Liver (tissue), 9 donors: ENCODE data around the gene PRKN. TPM values are rescaled to one million over a fixed set of nuclear protein-coding genes. Genes with fewer than 3 reads are reported as not detected.

Experiments used
- DNase-seq: peaks from one replicate; pipeline ENCODE4 v3.0.0-alpha.2; 2017; ENCODE audit warnings: low spot score
- H3K27ac ChIP-seq, 2 donors: one replicate each; pipeline ENCODE4 v1.7.0; 2013; ENCODE audit warnings: inconsistent platforms in 2 of 2, low read length in 2 of 2, control low read depth in 1 of 2, low read depth in 1 of 2, mild to moderate bottlenecking in 1 of 2
- H3K27me3 ChIP-seq, 4 donors: one replicate each; pipeline versions ENCODE4 v1.6.1 to v1.7.0; 2013; ENCODE audit warnings: low read length in 3 of 4, inconsistent platforms in 1 of 4, mild to moderate bottlenecking in 1 of 4, moderate library complexity in 1 of 4; ENCODE audit not compliant: control insufficient read depth in 4 of 4, insufficient read depth in 4 of 4
- H3K36me3 ChIP-seq, 4 donors: one replicate each; pipeline versions ENCODE4 v1.6.1 to v1.7.0; 2013; ENCODE audit warnings: low read length in 3 of 4, mild to moderate bottlenecking in 3 of 4, low read depth in 1 of 4, moderate library complexity in 1 of 4; ENCODE audit not compliant: control insufficient read depth in 4 of 4, insufficient read depth in 3 of 4
- H3K4me1 ChIP-seq, 4 donors: one replicate each; pipeline versions ENCODE4 v1.6.1 to v1.7.0; 2013; ENCODE audit warnings: low read length in 3 of 4, mild to moderate bottlenecking in 3 of 4, moderate library complexity in 1 of 4; ENCODE audit not compliant: control insufficient read depth in 4 of 4, insufficient read depth in 4 of 4
- H3K4me3 ChIP-seq, 3 donors: one replicate each; pipeline versions ENCODE4 v1.6.1 to v1.7.0; 2013; ENCODE audit warnings: low read length in 3 of 3, control low read depth in 1 of 3, low read depth in 1 of 3, mild to moderate bottlenecking in 1 of 3
- H3K9ac ChIP-seq, 2 donors: one replicate each; pipeline ENCODE4 v1.7.0; 2013; ENCODE audit warnings: low read length in 2 of 2, mild to moderate bottlenecking in 2 of 2, moderate library complexity in 2 of 2, control low read depth in 1 of 2, low read depth in 1 of 2
- H3K9me3 ChIP-seq, 4 donors: one replicate each; pipeline versions ENCODE4 v1.6.1 to v1.7.0; 2013; ENCODE audit warnings: low read length in 3 of 4; ENCODE audit not compliant: control insufficient read depth in 4 of 4
- EGR1 ChIP-seq, 2 donors: IDR thresholded peaks; 2 replicates each; pipeline ENCODE4 v1.6.1; 2016 to 2018; ENCODE audit warnings: antibody characterized with exemption in 2 of 2, low read depth in 2 of 2
- FOXA1 ChIP-seq: IDR thresholded peaks from 2 replicates; pipeline ENCODE4 v1.6.1; 2016; ENCODE audit warnings: antibody characterized with exemption
- FOXA2 ChIP-seq: IDR thresholded peaks from 2 replicates; pipeline ENCODE4 v1.6.1; 2016; ENCODE audit warnings: antibody characterized with exemption
- GABPA ChIP-seq, 2 donors: IDR thresholded peaks in 1 of 2; conservative IDR thresholded peaks in 1 of 2; 2 replicates each; pipeline ENCODE4 v1.6.1; 2016; ENCODE audit warnings: antibody characterized with exemption in 2 of 2, mild to moderate bottlenecking in 1 of 2, moderate library complexity in 1 of 2
- HNF4A ChIP-seq, 2 donors: conservative IDR thresholded peaks; 2 replicates each; pipeline ENCODE4 v1.6.1; 2016; ENCODE audit warnings: antibody characterized with exemption in 2 of 2, mild to moderate bottlenecking in 2 of 2
- HNF4G ChIP-seq: IDR thresholded peaks from 2 replicates; pipeline ENCODE4 v1.6.1; 2016; ENCODE audit warnings: antibody characterized with exemption
- JUND ChIP-seq, 2 donors: IDR thresholded peaks; 2 replicates each; pipeline ENCODE4 v1.6.1; 2016; ENCODE audit warnings: antibody characterized with exemption in 2 of 2
- NR2F2 ChIP-seq: IDR thresholded peaks from 2 replicates; pipeline ENCODE4 v1.6.1; 2016; ENCODE audit warnings: antibody characterized with exemption
- RXRA ChIP-seq, 2 donors: IDR thresholded peaks; 2 replicates each; pipeline ENCODE4 v1.6.1; 2017 to 2018; ENCODE audit warnings: antibody characterized with exemption in 2 of 2, mild to moderate bottlenecking in 1 of 2
- SP1 ChIP-seq: IDR thresholded peaks from 2 replicates; pipeline ENCODE4 v1.6.1; 2018; ENCODE audit warnings: antibody characterized with exemption, mild to moderate bottlenecking
- TAF1 ChIP-seq: conservative IDR thresholded peaks from 2 replicates; pipeline ENCODE4 v1.6.1; 2016; ENCODE audit warnings: antibody characterized with exemption, mild to moderate bottlenecking
- YY1 ChIP-seq: IDR thresholded peaks from 2 replicates; pipeline ENCODE4 v1.6.1; 2016; ENCODE audit warnings: antibody characterized with exemption, mild to moderate bottlenecking
- WGBS: extraction: QIAGEN DNeasy Blood & Tissue Kit; methylation state at CpG from one replicate; pipeline ENCODE4 v1.1.7; 2013; 5-methylcytosine and 5-hydroxymethylcytosine counted together
- polyA plus RNA-seq, 2 donors: library from polyadenylated mRNA; stranded (reverse) in 1 of 2; unstranded in 1 of 2; fragments of 200-250 nt in 1 of 2; fragments of >200 nt in 1 of 2; fragmentation: Nextera tagmentation in 1 of 2; extraction: Ambion mirVana in 1 of 2; gene quantifications; one replicate each; pipeline versions ENCODE4 v1.2.1 to v1.2.3, GENCODE V29; 2013 to 2015
- total RNA-seq, 2 donors: library from RNA; depleted of rRNA; stranded (reverse); fragments of >200 nt; gene quantifications; one replicate each; pipeline ENCODE4 v1.2.3, GENCODE V29; 2014
- TF ChIP-seq, protein P1 (sequence below): IDR thresholded peaks from 2 replicates; pipeline ENCODE4 v1.6.1; 2016; ENCODE audit warnings: antibody characterized with exemption, mild to moderate bottlenecking
- TF ChIP-seq, protein P2 (sequence below): IDR thresholded peaks from 2 replicates; pipeline ENCODE4 v1.6.1; 2016; ENCODE audit warnings: antibody characterized with exemption
- TF ChIP-seq, protein P3 (sequence below): fragments of 150-350 bp; IDR thresholded peaks from 2 replicates; pipeline ENCODE4 v1.5.1; 2017; ENCODE audit warnings: improper control_type of control experiment, low read depth, low read length; ENCODE audit not compliant: missing input control
- TF ChIP-seq, protein P4 (sequence below): IDR thresholded peaks from 2 replicates; pipeline ENCODE4 v1.6.1; 2016; ENCODE audit warnings: antibody characterized with exemption
- donor health status: healthy.
- donor health status: healthy.
- donor health status: healthy.
- donor health status: healthy.
- donor health status: healthy.

Gene PRKN
- total and polyA plus RNA-seq, 4 donors: 0.47 to 4.1 (median 3.2) TPM

DNA sequence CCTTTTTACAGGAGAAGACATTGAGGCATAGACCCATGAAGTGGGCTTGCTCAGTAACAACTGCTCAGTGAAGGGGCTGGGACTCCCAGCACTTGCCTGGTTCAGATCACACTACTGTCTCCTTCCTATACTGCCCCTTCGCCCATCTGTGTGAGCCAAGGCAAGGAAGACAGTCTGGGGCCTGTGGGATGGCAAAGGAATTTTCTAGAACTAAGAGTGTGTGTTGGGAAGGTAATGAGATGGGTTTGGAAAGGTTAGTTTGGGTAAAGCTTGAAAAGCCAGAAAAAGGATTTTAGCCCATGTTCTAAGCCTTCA is 1240.4 kb downstream of the PRKN start:
- TF ChIP-seq, protein P1, sequence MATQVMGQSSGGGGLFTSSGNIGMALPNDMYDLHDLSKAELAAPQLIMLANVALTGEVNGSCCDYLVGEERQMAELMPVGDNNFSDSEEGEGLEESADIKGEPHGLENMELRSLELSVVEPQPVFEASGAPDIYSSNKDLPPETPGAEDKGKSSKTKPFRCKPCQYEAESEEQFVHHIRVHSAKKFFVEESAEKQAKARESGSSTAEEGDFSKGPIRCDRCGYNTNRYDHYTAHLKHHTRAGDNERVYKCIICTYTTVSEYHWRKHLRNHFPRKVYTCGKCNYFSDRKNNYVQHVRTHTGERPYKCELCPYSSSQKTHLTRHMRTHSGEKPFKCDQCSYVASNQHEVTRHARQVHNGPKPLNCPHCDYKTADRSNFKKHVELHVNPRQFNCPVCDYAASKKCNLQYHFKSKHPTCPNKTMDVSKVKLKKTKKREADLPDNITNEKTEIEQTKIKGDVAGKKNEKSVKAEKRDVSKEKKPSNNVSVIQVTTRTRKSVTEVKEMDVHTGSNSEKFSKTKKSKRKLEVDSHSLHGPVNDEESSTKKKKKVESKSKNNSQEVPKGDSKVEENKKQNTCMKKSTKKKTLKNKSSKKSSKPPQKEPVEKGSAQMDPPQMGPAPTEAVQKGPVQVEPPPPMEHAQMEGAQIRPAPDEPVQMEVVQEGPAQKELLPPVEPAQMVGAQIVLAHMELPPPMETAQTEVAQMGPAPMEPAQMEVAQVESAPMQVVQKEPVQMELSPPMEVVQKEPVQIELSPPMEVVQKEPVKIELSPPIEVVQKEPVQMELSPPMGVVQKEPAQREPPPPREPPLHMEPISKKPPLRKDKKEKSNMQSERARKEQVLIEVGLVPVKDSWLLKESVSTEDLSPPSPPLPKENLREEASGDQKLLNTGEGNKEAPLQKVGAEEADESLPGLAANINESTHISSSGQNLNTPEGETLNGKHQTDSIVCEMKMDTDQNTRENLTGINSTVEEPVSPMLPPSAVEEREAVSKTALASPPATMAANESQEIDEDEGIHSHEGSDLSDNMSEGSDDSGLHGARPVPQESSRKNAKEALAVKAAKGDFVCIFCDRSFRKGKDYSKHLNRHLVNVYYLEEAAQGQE: no peak
- TF ChIP-seq, protein P2, sequence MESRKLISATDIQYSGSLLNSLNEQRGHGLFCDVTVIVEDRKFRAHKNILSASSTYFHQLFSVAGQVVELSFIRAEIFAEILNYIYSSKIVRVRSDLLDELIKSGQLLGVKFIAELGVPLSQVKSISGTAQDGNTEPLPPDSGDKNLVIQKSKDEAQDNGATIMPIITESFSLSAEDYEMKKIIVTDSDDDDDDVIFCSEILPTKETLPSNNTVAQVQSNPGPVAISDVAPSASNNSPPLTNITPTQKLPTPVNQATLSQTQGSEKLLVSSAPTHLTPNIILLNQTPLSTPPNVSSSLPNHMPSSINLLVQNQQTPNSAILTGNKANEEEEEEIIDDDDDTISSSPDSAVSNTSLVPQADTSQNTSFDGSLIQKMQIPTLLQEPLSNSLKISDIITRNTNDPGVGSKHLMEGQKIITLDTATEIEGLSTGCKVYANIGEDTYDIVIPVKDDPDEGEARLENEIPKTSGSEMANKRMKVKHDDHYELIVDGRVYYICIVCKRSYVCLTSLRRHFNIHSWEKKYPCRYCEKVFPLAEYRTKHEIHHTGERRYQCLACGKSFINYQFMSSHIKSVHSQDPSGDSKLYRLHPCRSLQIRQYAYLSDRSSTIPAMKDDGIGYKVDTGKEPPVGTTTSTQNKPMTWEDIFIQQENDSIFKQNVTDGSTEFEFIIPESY: no peak
- TF ChIP-seq RXRA (IDR thresholded peaks at IDR 0.05) (no peak), NR2F2 (no peak), GABPA (IDR thresholded peaks at IDR 0.05 in 1 of 2, conservative IDR thresholded peaks at IDR 0.05 in 1 of 2) (no peak), EGR1 (IDR thresholded peaks at IDR 0.05; ENCODE audit: low read depth in 2 of 2) (no peak), TAF1 (no peak), SP1 (no peak), HNF4A (conservative IDR thresholded peaks at IDR 0.05) (no peak), JUND (IDR thresholded peaks at IDR 0.05) (no peak), YY1 (no peak), FOXA2 (no peak), HNF4G (no peak)
- TF ChIP-seq, protein P3, sequence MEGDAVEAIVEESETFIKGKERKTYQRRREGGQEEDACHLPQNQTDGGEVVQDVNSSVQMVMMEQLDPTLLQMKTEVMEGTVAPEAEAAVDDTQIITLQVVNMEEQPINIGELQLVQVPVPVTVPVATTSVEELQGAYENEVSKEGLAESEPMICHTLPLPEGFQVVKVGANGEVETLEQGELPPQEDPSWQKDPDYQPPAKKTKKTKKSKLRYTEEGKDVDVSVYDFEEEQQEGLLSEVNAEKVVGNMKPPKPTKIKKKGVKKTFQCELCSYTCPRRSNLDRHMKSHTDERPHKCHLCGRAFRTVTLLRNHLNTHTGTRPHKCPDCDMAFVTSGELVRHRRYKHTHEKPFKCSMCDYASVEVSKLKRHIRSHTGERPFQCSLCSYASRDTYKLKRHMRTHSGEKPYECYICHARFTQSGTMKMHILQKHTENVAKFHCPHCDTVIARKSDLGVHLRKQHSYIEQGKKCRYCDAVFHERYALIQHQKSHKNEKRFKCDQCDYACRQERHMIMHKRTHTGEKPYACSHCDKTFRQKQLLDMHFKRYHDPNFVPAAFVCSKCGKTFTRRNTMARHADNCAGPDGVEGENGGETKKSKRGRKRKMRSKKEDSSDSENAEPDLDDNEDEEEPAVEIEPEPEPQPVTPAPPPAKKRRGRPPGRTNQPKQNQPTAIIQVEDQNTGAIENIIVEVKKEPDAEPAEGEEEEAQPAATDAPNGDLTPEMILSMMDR: no peak
- TF ChIP-seq, protein P4, sequence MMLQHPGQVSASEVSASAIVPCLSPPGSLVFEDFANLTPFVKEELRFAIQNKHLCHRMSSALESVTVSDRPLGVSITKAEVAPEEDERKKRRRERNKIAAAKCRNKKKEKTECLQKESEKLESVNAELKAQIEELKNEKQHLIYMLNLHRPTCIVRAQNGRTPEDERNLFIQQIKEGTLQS: no peak
- peaks cover 0 to 2% (median 0%) of the 10 kb centered on the region in 4 donors for H3K36me3 ChIP-seq
- H3K9ac ChIP-seq: no peak overlapping the region
- no peak overlapping the region for H3K27ac ChIP-seq
- 93% methylated on average over 1 of the region's 1 CpG for WGBS
- no peak for DNase-seq
- no peak overlapping the region for H3K4me3 ChIP-seq
- H3K9me3 ChIP-seq: no peaks in the 10 kb centered on the region
- peaks cover 0 to 7% (median 3%) of the 10 kb centered on the region in 4 donors for H3K4me1 ChIP-seq
- H3K27me3 ChIP-seq: no peaks in the 10 kb centered on the region

DNA sequence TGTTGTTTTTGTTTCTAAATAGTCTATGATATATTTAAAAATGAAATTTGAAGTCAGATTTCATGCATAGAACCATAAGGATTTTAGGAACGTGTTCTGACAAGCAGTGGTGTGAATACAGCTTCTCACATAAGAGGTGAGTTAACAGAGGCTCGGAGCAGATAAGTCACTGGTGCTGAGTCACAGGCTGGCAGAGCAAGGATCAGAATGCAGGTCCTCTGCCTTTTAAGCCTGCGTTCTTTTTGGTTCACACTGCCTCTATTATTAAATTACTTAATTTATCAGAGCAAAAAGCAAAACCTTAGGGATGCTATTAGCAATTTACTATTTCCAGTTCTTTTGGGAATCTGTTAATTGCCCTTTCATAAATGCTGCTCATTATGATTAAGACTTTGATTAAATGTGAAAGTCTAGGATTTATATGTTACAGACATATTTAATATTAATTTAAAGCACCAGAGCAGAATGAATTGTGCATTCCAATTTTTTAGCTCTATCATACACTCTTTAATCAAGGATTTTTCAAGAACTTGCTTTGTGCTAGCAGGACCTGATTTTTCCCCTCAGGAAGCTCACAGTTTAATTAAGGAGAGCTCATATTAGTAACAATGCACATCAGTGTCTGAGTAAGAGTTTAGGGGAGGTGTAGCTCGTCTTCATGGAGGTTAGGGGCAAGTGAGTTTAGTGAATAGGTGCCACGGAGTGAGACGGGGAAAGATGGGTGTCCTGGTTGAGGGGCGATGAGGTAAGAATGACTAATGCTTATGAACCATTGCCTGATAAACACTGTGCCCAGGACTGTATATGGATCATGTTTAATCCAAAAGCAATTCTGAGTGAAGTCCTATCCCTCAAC is 1241.0 kb downstream of the PRKN start:
- Histone ChIP-seq H3K4me1 (peaks cover 0 to 10% (median 6%) of the 10 kb centered on the region in 4 donors), H3K9ac (no peak overlapping the region), H3K9me3 (no peaks in the 10 kb centered on the region), H3K27ac (no peak overlapping the region), H3K27me3 (no peaks in the 10 kb centered on the region), H3K4me3 (no peak overlapping the region), H3K36me3 (peaks cover 0 to 2% (median 0%) of the 10 kb centered on the region in 4 donors)
- WGBS: 85% methylated on average over 7 of the region's 7 CpGs
- DNase-seq: no peak
- TF ChIP-seq, protein P1: no peak
- TF ChIP-seq FOXA2 (no peak), HNF4G (no peak), FOXA1 (no peak), HNF4A (conservative IDR thresholded peaks at IDR 0.05) (no peak), JUND (IDR thresholded peaks at IDR 0.05) (no peak), SP1 (no peak), RXRA (IDR thresholded peaks at IDR 0.05) (no peak)
- TF ChIP-seq, protein P4: no peak
- TF ChIP-seq, protein P3: no peak
